GM12801 (cell line): ENCODE data around the gene KRT23.

ENCODE experiments used
- CTCF ChIP-seq: IDR thresholded peaks from one replicate; pipeline ENCODE4 v1.5.1; 2011; ENCODE audit warnings: control low read depth; ENCODE audit not compliant: insufficient read length; ENCODE audit errors: extremely low read depth

Gene KRT23

GRCh38 chr17:40896916-40897455 lies 40.5 kb downstream of the KRT23 start:
- no peak for TF ChIP-seq CTCF

DNA sequence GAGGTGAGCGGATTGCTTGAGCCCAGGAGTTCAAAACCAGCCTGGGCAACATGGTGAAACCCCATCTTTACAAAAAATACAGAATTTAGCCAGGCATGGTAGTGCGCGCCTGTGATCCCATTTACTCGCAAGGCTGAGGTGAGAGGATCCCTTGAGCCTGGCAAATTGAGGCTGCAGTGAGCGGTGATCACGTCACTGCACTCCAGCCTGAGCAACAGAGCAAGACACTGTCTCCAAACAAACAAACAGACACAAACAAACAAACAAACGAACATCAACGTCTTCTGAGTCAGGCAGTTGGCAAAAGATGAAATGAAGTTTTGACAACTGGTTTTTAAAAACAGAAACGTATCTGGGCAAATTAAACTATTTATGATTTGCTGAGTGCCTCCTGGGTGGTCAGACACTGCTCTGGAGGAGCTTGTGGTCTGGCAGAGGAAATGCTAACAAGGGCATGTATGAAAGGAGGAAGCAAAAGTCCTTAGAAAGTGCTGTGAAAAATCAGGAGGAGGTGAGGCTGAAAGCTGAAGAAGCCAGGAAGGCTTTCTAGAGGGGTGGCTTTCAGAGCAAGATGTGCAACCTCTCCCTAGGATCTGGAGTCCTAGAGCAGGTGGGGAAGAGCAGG lies 42.2 kb downstream of the KRT23 start:
- no peak for TF ChIP-seq CTCF

DNA sequence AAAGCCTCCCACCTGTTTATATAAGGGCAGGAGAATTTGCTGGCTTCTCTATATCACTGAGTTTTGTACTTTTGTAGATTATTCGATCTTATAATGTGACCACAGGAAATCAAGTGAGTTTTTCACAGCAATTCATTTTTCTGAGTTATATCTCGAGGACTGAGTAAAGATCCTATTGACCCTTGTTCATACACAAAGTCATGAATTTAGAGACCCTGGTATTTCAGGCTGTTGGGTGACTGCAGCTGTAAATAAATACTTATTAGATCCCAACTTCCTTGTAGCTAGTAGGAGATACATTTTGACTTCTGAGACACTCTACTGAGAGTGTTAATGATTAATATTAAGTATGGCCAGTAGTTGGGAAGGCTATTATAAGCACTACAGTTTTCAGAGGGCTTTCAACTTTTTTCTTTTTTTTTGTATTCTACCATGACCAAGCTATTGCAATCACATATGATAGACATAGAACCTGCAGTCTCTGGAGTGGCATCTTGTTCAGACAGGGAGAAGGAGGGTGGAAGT lies 49.2 kb downstream of the KRT23 start:
- no peak for TF ChIP-seq CTCF

GRCh38 chr17:40886090-40886489 lies 51.4 kb downstream of the KRT23 start:
- no peak for TF ChIP-seq CTCF

DNA sequence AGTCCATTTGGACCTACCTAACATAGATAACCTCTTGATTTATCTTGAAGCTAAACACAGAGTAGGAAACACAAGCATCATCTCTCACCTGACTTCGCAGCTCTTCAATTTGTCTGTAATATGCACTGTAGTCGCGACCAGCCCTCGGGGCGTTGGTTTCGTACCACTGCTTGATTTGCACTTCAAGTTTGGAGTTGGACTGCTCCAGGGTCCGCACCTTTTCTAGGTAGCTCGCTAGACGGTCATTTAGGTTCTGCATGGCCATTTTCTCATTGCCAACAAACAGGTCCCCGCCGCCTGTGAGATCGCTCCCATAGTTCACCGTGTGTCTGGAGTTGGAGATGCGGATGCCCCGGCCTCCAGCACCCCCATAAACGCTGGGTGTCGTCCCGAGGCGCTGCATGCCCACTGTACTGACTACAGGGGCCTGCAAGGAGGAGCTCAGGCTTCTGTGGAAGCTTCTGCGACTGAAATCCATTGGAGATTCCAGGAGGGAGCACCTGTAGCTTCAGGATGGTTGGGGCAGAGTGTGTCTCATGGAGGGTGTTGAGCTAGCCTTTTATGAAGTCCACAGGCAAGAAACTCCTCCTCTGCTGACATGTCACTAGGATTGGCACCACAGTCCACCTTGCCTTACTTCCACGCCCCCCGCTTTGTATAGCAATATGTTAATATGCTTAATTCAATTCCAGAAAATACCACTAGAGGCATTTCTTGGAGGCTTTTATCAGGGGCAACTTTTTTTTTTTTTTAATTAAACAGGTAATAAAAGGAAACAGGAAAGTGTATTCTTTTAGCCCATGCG lies 52.5 kb downstream of the KRT23 start, which contains the start of gene KRT20:
KRT20 (minus strand) TSS at position 535 of the 805 bp plus-strand sequence; CDS start at position 478, 57 bp downstream.
- TF ChIP-seq CTCF = no peak

DNA sequence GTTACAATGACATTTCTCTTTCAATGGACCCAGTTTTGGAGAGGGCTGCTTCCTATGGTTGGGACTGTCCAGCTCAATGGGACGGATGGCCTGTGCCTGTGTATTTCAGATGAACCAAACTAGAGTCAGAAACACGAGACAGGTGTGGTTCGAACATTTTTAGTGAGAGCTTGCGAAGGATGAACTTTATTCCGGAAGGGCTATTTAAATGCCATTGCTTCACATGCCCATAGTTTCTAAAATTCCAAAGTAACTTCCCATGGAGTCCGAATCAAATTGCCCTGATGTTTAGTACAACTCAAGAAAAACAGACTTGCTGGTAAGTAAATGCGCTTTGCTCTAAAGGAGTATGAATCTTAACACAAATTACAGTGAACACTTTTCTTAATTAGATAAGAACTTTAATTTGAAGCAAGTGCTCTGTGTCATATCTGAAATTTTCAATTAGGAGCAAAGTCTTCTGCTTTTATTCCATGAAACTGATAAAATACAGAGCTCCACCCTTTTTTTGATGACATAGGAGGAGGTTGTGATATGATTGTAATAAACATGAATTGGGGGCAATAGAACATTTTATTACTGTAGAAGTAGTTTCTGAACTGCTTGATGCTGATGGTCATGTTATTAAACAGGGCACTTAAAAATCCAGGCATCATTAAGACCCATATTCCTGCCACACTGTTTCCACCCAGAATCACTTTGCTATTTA lies 53.7 kb downstream of the KRT23 start:
- no peak for TF ChIP-seq CTCF

DNA sequence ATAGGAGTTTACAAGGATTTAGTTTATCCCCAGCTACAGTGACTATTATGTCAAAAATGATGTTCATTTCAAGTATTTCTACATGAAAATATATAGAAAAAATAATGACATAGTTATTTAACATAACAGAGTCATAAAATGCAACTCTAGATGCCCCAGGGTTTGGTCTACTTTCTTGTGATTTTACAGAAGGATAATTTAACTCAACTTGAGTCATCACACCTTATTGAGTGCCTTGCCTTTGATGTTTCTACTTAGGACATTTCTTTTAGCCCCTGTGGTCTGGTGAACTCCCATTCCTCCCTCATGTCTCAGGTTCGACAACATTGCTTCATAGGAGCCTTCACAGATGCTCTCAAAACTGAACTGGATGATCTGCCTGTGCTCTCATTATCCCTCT lies 54.4 kb downstream of the KRT23 start:
- no peak for TF ChIP-seq CTCF
